A673 (cell line): ENCODE data around the gene NMNAT1.

Source experiments
- CTCF ChIP-seq: fragments of 300-800, 200-600 bp; sonication (generic); conservative IDR thresholded peaks from 2 replicates; pipeline ENCODE4 v1.5.1; 2017; ENCODE audit warnings: low read depth, mild to moderate bottlenecking, antibody characterized with exemption, low read length, moderate library complexity, mixed read lengths
- EZH2 ChIP-seq: fragments of 200-600 bp; sonication (generic); IDR thresholded peaks from 2 replicates; pipeline ENCODE4 v1.6.1; 2017; ENCODE audit warnings: borderline replicate concordance, low read depth, mild to moderate bottlenecking, mixed read lengths, antibody characterized with exemption, low read length; ENCODE audit not compliant: poor library complexity, severe bottlenecking

- TF ChIP-seq EZH2 (no peak), CTCF (no peak)
These were observed 26.8 kb upstream of the NMNAT1 start for GRCh38 chr1:9916452-9916851.
